NB4 (cell line): ENCODE data around the gene TEKTIP1.

Source experiments
- MYC ChIP-seq: IDR thresholded peaks from 2 replicates; pipeline ENCODE4 v1.6.1; 2011; ENCODE audit warnings: low read depth, low read length
- POLR2A ChIP-seq: IDR thresholded peaks from 2 replicates; pipeline ENCODE4 v1.6.1; 2011; ENCODE audit warnings: mild to moderate bottlenecking; ENCODE audit not compliant: insufficient read length; ENCODE audit errors: extremely low read depth
- TF ChIP-seq, protein P1 (sequence below): IDR thresholded peaks from one replicate; pipeline ENCODE4 v1.5.1; 2012; ENCODE audit warnings: low read depth, low read length
- TF ChIP-seq, protein P2 (sequence below): IDR thresholded peaks from 2 replicates; pipeline ENCODE4 v1.6.1; 2011; ENCODE audit warnings: low read depth, low read length

DNA sequence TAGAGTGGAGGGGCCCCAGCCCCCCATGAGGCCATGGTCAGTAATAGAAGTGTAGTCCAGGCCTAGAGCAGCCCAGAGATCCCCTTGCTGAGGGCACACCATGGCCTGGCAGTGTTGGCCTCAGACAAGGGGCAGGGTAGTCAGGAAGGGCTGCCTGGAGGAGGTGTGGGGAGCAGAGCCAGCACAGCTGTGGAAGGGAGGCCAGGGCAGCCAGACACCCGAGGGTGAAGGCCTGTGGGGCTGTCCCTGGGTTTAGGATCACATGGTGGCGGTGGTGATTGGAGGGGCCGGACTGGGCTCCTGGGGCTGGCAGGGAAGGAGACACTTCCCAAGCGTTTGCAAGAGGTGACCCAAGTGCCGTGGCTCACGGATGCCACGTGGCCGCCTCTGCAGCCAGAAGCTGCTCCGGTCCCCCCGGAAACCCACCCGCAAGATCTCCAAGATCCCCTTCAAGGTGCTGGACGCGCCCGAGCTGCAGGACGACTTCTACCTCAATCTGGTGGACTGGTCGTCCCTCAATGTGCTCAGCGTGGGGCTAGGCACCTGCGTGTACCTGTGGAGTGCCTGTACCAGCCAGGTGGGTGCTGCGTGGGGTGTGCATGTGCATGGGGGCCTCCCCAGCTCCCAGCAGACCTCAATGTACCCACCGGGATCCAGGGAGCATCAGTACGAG is 11.6 kb upstream of the TEKTIP1 start:
- TF ChIP-seq, protein P1, sequence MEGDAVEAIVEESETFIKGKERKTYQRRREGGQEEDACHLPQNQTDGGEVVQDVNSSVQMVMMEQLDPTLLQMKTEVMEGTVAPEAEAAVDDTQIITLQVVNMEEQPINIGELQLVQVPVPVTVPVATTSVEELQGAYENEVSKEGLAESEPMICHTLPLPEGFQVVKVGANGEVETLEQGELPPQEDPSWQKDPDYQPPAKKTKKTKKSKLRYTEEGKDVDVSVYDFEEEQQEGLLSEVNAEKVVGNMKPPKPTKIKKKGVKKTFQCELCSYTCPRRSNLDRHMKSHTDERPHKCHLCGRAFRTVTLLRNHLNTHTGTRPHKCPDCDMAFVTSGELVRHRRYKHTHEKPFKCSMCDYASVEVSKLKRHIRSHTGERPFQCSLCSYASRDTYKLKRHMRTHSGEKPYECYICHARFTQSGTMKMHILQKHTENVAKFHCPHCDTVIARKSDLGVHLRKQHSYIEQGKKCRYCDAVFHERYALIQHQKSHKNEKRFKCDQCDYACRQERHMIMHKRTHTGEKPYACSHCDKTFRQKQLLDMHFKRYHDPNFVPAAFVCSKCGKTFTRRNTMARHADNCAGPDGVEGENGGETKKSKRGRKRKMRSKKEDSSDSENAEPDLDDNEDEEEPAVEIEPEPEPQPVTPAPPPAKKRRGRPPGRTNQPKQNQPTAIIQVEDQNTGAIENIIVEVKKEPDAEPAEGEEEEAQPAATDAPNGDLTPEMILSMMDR, result no peak
- TF ChIP-seq POLR2A (no peak), MYC (no peak)
- TF ChIP-seq, protein P2, sequence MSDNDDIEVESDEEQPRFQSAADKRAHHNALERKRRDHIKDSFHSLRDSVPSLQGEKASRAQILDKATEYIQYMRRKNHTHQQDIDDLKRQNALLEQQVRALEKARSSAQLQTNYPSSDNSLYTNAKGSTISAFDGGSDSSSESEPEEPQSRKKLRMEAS, result no peak
